AG20443 (cell line): ENCODE data around the gene SKAP2.

Experiments
- DNase-seq: peaks from one replicate; pipeline ENCODE4 v3.0.0; 2012; ENCODE audit warnings: low spot score, mixed read lengths

SKAP2 gene

DNA sequence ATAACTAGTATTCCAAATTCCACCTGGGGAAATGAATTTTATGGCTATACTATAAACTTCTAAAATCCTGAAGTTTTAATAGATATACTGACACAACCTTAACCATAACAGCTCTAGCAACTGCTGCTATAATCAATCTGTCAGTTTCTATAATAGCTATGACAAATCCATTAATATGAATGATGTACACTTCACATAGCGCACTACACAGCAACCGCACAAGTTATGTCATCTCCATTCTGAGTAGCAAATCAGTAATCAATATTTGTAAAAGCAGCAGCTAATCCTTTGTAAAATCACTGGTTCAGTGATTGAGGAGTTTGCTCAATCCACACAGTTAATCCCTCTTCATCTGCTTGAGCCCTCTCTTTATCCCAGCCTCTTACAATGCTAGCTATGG is 105.3 kb downstream of the SKAP2 start:
- DNase-seq: no peak

DNA sequence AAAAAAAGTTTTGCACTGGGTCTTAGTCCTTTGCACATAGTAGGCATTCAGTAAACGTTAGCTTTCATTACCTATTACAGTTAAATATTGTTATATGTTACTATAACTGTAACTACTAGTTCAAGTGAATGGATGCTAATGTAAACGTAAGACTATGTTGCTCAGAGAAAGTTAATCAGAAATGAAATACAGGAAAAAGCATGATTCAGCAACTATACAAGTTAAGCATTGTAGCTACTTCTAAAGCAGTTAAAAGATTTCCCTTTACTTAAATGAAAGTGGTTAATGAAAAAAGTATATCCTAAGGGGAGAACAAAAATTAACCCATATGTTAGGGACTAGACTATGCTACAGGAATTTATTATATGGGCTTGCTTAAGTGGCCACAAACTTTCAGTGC is 121.2 kb downstream of the SKAP2 start:
- no peak for DNase-seq

DNA sequence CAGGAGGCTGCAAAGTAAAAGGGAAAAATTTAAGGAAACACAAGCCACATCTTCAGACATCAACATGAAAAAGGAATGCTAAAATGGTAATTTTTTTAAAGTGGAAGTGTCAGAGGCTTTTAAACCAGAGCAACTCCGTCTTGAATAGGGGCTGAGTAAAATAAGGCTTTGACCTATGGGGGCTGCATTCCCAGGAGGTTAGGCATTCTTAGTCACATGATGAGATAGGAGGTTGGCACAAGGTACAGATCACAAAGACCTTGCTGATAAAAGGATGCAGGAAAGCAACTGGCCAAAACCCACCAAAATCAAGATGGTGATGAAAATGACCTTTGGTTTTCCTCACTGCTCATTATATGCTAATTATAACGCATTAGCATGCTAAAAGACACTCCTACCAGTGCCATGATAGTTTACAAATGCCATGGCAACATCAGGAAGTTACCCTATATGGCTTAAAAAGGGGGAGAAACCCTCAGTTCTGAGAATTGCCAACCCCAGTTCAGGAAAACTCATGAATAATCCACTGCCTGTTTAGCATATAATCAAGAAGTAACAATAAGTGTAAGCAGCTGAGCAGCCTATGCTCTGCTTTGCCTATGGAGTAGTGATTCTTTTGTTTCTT is 128.3 kb downstream of the SKAP2 start:
- DNase-seq: no peak

DNA sequence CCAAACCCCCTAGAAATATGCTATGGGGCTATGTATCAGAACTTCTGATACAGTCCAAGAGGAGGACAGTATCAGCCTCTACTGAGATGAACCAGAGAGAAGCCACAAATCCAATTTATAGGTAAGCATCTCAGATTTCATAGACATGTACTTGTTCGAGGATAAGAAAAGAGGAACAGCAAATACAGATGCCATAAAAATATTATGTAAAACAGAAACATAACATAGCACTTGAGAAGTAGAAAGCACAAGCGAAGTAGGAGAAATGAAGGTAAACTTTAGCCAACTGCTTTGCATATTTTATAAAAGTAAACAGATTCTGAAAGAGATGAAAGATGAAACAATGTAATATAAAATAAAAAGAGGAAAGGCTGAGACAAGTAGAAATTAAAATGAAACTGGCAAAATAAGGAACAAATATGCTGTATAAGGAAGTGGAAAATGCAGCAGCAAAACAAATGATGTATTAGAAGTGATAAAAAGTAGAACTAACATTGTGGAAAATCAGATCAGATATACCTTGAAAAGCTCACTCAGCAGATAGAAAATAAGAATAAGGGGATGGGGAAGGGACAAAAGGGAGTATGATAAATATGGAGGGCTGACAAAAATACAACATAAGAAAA is 135.1 kb downstream of the SKAP2 start:
- DNase-seq: no peak

DNA sequence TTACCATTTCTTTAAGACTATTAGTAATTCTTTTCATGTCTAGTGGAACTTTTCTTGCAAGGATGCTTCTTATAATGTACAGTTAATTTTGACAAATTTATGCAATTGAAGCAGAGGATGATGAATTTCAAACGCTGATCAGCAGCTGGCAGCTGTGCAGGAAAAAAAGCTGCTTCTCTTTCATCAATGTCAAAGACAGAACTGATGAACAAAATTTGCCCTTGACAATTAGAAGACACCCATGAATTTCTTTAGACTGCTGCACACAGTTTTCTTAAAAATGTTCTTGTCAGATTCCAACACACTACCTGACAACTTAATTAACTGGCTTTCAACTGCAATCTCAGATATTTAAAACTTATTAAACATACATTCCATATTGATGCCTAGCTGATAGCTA is 138.3 kb downstream of the SKAP2 start:
- no peak for DNase-seq

DNA sequence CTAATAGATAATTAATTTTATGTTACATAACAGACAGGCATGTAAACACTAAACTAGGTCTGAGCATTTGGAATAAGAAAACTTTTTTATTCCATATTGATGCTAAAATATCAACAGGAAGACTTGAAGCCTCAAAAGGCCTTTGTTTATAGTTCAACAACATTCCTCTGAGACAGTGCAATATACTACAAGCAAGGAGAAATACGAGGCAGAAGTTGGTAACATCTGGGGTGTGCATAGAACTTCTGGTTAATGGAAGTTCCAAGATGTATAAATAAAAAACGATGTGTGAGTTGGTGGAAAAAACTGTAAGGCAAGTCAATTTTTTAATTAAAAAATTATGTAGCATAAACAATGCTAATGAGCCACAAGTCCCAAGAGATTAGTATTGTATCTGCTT is 139.6 kb downstream of the SKAP2 start:
- no peak for DNase-seq

DNA sequence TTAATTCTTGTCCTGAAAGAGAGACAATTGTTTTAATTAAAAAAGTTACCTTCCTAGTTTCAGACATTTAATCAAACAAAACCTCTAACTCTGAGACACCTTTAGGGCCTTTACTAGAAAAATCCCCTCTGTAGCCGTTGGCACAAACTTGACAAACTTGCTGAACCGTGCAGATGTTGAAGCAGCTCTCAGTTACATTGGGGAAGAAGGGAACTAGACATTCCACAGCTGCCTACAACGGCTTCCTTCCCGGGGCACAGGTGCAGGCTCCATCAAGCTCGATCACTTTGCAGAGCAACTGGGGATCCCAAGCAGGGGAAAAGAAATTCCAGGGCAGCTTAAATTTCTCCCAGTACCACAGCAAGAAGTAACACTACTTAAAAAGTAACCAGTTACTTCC is 141.3 kb downstream of the SKAP2 start:
- no peak for DNase-seq

DNA sequence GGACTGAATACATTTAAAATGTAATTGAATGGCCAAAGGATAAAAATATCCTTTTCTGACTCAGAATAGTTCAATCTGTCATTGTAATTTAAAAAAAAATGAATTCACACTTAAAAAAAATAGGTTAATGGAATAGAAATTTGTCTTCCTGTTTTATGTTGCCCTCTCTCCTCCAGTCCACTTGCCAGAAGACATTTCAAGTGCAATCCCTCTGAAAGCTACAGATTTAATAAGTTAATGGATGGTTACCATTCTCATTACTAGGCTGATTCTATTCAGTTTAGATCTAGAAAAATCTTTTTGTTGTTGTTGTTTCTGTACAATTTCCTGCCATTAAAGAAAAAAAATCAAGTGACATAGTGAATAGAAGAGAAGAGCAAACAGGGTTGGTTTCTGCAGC is 142.9 kb downstream of the SKAP2 start:
- no peak for DNase-seq

DNA sequence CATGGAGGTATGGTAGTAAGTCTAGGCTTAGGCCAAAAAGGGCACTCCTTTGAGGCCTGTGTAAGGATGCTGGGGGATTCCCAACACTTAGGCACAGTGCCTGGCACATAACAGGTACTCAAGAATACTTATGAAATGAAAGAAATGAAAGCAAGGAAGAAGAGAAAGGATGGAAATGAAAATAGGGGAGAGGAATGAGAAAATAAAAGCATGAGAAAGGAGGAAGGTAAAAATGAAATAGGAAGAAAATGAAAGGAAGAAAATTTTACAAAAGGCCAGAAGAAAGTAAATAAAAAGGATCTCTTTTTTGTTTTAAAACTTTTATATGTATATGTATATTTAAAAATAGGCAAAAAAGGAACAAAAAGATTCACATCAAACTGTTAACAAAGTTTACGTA is 146.3 kb downstream of the SKAP2 start:
- DNase-seq: no peak

DNA sequence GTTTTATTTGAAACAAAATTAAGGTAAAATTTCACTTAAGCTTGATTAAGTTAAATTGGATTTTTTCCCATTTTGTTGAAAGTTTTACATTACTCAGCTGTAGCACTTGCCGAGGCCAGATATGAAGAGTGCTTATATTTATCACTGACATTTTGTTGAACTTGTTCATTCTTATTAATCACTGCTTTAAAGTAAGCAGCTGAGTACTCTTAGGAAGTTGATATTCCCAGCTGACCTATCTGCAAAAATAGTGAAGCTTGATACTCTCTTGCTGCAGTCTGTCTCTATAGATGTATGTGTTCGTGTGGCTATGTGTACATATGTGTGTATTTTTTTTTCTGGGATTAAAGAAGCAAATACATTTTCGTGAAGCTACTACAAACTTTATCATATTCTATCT is 150.0 kb downstream of the SKAP2 start:
- no peak for DNase-seq

DNA sequence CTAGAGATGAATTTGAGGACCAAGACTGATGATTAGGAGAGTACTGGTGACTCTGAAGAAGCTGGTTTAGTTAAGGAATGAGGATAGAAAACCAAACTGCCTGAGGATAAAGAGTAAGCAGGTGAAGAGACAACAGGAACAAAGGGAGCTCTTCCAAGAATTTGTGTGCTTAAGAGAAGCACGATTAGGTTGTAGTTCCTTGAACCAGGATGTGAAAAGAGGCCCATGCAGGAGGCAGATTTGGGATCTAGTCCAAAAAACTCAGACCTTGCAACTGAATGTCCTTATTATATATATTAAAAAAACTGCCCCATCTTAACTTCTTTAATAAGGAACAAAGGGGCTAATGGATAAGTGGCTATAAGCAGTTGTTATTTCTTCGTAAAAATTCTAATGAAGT is 150.4 kb downstream of the SKAP2 start:
- DNase-seq: no peak

DNA sequence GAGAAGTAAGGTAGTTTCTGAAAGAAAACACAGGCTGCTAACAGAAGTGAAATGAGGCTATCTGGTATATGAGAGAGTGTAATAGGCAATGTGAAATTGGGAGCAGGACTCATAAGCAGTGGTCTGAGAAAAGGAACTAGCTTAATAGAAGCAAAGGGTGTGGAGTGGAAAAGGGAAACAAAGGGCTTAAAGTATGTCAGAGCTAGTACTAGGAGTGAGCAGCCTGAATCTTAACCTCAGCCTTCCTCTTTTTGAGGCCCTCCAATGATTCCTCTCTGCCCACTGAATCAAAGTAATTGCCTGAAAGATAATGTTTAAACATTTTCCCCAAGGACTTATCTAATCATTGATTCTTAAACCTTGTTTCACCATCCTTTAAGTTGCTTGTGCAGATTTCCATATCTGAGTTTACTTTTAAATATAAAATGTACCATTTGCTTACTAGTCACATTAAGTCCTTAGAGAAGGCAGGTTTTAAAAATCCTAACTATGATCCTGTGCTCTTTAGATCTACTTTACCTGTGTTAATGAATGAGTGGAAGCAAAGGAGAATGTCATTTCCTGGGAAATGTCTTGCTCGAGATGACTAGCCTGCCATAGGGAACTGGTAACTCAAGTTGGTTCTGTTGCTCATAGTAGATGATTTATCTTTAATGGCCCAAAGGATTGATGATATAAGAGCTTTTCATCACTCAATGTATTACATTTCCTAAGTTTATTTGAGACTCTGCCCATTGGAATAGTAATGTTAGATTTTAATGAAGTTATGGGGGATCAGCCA is 155.0 kb downstream of the SKAP2 start:
- no peak for DNase-seq

DNA sequence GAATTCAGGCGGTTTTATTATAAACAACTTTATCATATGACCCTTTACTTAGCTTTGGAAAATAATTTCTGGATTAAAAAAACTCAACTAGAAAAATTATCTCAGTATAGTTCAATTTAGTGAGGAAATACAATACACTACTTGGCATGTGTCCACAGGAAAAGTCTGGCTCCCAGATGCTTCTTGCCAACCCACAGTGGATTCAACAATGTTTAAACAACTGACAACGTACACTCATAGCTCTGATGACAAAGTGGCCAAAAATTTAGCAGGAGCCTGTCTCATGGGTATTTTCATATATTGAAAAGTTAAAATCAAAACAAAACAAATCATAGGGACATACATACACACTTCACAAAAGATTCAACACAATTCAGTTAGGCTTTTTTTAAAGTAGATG is 158.8 kb downstream of the SKAP2 start:
- DNase-seq: peak; percentile 89

DNA sequence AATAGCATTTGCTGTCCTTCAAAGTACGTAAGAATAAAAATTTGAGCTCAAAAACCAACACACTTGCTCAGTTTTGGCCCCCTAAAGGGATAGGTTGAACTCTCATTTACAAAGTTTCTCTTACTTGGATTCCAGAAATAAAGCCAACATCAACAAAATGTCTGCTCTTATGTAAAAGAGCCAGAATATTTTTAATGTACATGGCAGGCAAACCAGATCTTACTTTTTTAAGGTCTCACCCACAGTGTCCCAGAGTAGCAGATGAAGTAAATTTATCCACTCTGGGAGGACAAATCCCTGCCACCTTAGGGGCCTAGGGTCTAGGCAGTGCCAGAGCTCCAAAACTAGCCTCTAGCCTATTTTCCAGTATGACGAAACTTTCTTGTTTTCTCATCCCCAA is 159.6 kb downstream of the SKAP2 start:
- DNase-seq: no peak

DNA sequence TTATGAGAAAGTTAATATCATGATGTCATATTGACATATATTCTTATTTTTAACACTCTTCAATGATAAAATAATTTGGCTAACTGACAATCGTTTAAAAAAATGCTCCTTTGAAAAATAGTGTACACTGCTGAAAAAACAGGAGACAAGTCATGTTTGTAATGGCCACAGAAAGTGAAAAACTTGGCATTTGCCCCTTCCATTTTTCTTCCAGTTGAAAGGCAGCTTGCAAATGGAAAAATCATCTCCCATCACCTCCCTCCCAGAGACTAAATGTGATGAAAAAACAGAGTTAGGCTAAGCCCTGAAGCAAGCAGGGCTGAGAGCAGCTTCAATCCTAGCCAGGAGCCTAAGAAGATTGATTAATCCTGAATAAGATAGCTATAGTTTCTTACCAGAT is 160.4 kb downstream of the SKAP2 start:
- DNase-seq: no peak

DNA sequence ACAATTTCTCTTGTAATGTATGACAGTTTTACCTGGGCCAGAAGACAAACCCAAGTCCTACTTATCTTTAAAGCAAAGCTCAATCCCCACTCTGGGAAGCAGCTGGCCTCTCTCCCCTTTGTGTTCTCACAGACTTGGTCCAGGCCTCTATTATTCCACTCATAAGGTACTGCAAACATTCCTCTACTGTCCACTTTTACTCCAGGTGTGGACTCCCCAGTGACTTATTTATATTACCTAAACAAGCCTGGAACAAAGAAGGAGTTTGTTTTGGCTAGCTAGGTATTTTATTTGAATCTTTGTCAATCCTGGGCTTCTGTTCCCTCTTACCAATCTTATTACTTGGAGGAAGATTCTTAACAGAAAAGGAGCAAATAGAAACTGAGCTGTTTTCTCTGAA is 163.5 kb downstream of the SKAP2 start:
- DNase-seq: no peak

DNA sequence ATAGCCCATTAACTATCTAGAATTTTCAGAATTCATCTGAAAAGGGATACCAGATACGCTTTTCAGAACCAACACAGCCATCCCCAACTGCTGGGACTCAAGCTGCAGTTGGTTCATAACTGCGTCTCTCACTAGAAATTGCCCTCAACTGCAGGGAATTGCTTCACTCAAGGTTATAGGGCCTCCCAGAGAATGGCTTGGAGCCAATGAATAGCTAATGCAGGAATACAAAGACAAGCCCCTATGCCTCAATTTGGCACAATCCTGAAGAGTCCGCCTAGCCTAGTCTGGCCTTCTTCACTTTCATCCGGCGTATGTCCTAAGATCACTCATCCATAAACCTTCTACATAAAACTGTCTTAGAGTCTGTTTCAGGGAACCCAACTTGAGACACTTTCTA is 164.0 kb downstream of the SKAP2 start:
- no peak for DNase-seq

DNA sequence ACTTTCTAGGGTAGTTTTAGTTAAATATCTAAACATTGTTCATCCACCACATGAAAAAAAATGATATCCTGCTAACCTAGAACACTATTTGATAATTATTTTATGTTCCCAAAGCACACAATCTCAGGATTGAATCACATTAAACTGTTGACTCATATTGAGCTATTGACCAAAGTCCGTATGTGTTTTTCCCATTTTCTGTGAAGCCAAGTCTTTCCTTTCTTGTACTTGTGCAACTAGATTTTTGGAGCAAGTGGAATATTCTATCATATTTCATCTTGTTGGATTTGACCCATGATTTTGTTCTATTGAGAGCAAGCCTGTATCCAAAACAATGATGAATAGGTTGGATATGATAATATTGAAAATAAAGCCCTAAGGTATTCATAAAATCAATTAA is 164.6 kb downstream of the SKAP2 start:
- no peak for DNase-seq

DNA sequence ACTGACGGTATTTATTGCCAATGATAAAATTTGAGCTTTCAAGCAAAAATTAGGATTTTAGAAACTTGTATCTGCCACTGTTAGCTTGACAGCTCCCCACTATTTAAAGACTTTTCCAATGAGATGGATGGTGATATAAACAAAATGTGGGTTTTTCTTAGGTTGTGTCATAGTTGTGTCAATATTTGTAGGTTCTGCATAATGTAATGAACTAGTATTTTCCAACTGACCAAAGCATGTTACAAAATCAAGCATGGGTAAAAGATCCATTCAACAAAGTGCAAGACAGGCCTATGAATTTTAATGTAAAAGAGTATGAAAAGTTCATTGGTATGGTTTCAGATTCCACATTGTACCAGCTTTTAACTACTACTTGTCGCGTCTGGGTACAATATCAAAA is 165.6 kb downstream of the SKAP2 start:
- DNase-seq: no peak

DNA sequence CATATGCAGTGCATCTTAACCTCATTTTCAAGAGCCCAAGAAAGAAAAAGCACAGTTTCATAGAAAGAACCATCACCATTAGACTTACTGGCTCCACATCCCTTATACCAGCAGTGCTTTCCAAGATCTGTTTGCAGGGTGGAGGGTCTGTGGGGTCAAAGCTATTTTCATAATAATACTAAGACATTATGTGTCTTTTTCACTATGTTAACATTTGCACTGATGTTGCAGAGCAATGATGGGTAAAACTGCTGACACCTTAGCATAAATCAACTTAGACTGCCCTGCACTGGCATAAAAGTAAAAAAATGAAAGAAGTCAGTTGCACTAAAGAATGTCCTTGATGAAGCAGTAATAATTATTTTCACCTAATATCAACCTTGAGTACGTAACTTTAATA is 166.2 kb downstream of the SKAP2 start:
- DNase-seq: no peak

DNA sequence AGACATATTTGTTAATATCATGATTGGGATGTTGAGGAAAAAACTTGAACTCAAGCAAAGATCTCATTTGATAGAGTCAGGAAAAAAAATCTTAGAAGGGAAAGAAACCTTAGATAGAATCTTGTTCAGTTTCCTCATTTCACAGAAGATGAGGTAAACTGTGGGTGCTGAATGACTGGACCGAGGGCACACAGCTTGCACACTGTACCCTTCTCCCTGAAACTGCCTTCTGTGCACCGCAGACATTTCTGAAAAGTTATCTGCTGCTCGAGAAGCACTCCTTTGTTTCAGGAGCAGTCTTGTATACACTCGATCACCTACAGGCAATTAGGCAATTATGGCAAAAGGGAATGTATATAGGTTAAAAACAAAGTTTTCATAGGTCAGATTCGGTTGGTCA is 167.4 kb downstream of the SKAP2 start:
- no peak for DNase-seq

DNA sequence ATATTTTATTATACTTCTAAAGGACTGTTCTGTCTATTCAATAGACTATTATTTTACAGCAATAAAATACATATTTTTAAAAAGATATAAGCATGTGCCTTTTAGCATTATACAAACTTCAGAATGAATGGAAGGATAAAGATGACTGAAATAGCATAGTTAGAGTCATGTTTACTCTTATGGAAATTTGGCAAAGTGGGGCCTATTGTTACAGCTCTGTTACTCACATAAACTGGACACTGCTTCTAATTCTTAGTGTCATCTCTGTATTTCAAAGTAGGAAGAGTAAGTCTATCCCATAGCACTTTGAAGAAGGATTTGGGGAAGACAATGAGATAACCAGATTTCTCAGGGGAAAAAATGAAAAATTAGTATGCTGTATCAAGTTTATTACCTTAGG is 168.2 kb downstream of the SKAP2 start:
- no peak for DNase-seq

DNA sequence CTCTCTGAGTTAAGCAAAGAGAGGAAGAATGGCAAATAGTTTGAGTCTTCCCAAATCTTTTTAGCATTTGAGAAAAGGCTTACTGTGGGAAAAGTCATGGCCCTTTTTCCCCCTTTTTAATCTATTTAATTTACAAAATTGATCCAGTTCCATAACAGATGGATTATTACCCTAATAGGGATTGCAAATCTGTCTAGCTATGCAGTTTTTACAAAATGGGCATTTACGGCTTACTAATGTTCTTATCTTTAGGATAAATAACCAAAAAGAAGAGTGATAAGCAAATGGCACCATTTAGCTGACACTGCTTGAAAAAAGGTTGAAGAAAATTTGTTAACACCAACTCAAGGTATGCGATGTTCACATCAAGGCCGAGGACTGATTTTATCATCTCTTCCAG is 169.7 kb downstream of the SKAP2 start:
- DNase-seq: no peak

DNA sequence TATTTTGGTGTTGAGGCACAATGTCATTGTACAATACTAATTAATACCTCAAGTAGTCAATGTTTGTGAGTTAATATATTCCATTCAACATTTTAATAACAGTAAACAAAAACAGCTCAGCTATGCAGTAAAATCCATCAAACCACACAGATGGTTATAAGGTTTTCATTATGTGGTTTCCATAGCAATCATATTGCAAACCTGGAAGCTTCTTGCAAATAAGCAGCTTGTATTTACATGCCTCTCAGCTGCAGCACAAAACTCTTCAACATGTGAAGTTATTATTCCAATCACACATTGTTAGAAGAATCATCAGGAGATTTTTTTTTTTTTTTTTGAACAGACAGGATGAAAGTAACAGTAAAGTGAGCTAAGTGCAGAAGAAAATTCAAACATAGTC is 170.2 kb downstream of the SKAP2 start:
- DNase-seq: no peak
